Panc1 (cell line): ENCODE measurements around the gene DHRS2. TPM values are rescaled to one million over a fixed set of nuclear protein-coding genes. Genes with fewer than 3 reads are reported as not detected.

ENCODE experiments used
- ATAC-seq: fragments of 200-7000 bp; cut with Tn5 transposase; 2 replicates; pipeline ENCODE4 v1.9.1; 2020; ENCODE audit warnings: mild to moderate bottlenecking, moderate library complexity
- BruUV-seq: library from RNA; stranded (reverse); fragments of 400-500 nt; replicated peaks from 2 replicates; lab custom pipeline; 2021; lab: Mats Ljungman, UMichigan
- CTCF ChIA-PET: fragments of 300-600 bp; sonication (Branson Sonifier 250); formaldehyde crosslinking; loops from one replicate; lab custom pipeline; 2022; ENCODE audit warnings: antibody characterized with exemption; lab: Charles Lee
- POLR2A ChIA-PET: fragments of 300-600 bp; sonication (Branson Sonifier 250); formaldehyde crosslinking; loops from one replicate; lab custom pipeline; 2022; ENCODE audit warnings: antibody characterized with exemption; lab: Charles Lee
- DNase-seq: peaks from one replicate; pipeline ENCODE4 v3.0.0-alpha.2; 2010; ENCODE audit warnings: low read depth, low spot score
- H3K27ac ChIP-seq: 2 replicates; pipeline ENCODE4 v1.5.1; 2011; ENCODE audit warnings: mild to moderate bottlenecking, low read length, inconsistent platforms
- H3K27me3 ChIP-seq: fragments of 200-500 bp; sonication (Bioruptor generic); 2 replicates; pipeline ENCODE4 v1.6.0; 2014; ENCODE audit warnings: low read length, inconsistent platforms; ENCODE audit not compliant: control insufficient read depth, insufficient read depth
- H3K36me3 ChIP-seq: fragments of 200-500 bp; sonication (Bioruptor generic); 2 replicates; pipeline ENCODE4 v1.5.1; 2014; ENCODE audit warnings: inconsistent platforms, mild to moderate bottlenecking, low read length, moderate library complexity; ENCODE audit not compliant: control insufficient read depth, insufficient read depth
- H3K4me1 ChIP-seq: 2 replicates; pipeline ENCODE4 v1.5.1; 2011; ENCODE audit warnings: inconsistent platforms, mild to moderate bottlenecking, low read length, moderate library complexity; ENCODE audit not compliant: control insufficient read depth, insufficient read depth
- H3K4me3 ChIP-seq, 2 experiments: 2 replicates each; pipeline ENCODE4 v1.5.1; 2011 to 2012; ENCODE audit warnings: low read depth in 2 of 2, low read length in 2 of 2, mild to moderate bottlenecking in 2 of 2, inconsistent platforms in 1 of 2, moderate library complexity in 1 of 2
- H3K9me3 ChIP-seq: fragments of 200-500 bp; sonication (Bioruptor generic); 2 replicates; pipeline ENCODE4 v1.5.1; 2014; ENCODE audit warnings: low read depth, mild to moderate bottlenecking, inconsistent platforms, low read length, moderate library complexity; ENCODE audit not compliant: control insufficient read depth, insufficient read depth
- POLR2AphosphoS5 ChIP-seq: IDR thresholded peaks from 2 replicates; pipeline ENCODE4 v1.6.1; 2012; ENCODE audit warnings: mild to moderate bottlenecking, low read depth, low read length, moderate library complexity
- SIN3A ChIP-seq: IDR thresholded peaks from 2 replicates; pipeline ENCODE4 v1.6.1; 2012; ENCODE audit warnings: low read depth, mild to moderate bottlenecking, low read length, moderate library complexity, borderline replicate concordance; ENCODE audit not compliant: insufficient read depth
- TCF7L2 ChIP-seq: IDR thresholded peaks from 2 replicates; pipeline ENCODE4 v1.6.1; 2011; ENCODE audit warnings: mild to moderate bottlenecking, low read depth, low read length, inconsistent platforms
- in situ Hi-C: cut with HindIII; loops from 2 replicates; pipeline ENCODE4 v1.10.0; 2016; ENCODE audit warnings: low sequenced_read_pairs, low pct_unique_long_range_greater_than_20kb
- intact Hi-C: fragments of 100-400 bp; cut with micrococcal nuclease; formaldehyde crosslinking; loops from one replicate; pipeline ENCODE4 v1.10.0; 2022; ENCODE audit not compliant: unreplicated experiment
- total RNA-seq: library from RNA; stranded (reverse); gene quantifications from one replicate; pipeline ENCODE4 v1.2.1, GENCODE V29; 2021; ENCODE audit not compliant: unreplicated experiment
- TF ChIP-seq, protein P1 (sequence below): fragments of 450-650 bp; IDR thresholded peaks from 2 replicates; pipeline ENCODE4 v1.5.1; 2017; ENCODE audit warnings: mild to moderate bottlenecking
- TF ChIP-seq, protein P2 (sequence below), 2 experiments: IDR thresholded peaks; 2 replicates each; pipeline ENCODE4 v1.6.1; 2011 to 2012; ENCODE audit warnings: low read depth in 2 of 2, control low read depth in 1 of 2, low read length in 1 of 2, mild to moderate bottlenecking in 1 of 2, moderate library complexity in 1 of 2; ENCODE audit not compliant: insufficient read depth in 1 of 2

The DHRS2 gene
- total RNA-seq, 1 experiment from 2014 or later = 1.0 TPM

DNA sequence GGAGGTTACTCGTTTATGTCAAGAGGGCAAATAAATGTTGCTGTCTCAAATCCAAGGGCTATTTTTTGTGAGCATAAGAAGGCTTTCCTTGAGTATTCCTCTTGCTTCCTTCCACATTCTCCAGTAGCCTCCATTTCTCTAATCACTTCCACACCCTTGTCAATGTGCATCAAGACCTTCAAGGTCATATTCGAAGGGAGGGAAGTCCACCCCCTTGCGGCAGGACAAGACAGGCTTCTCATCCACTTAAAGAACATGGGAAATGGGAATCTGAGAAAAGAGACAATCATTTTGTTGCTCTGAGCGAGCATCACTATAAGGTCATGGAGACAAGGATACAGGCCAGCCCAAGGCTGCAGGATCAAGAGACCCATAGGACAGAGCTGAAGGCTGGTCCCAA is 13.2 kb upstream of the DHRS2 start:
- ChIA-PET POLR2A (no interaction called here), CTCF (no interaction called here)
- Histone ChIP-seq H3K27ac (no peak overlapping the region), H3K27me3 (no peaks in the 10 kb centered on the region), H3K36me3 (no peaks in the 10 kb centered on the region), H3K4me1 (no peaks in the 10 kb centered on the region), H3K4me3 (no peak overlapping the region), H3K9me3 (peaks cover 15% of the 10 kb centered on the region; the same call in 1 of the 2 replicates)
- intact Hi-C loops (no loop called here), in situ Hi-C loops (no loop called here)
- DNase-seq (no peak), ATAC-seq (no peak)
- BruUV-seq = no TSS peak
- TF ChIP-seq SIN3A = no peak
- TF ChIP-seq, protein P1, sequence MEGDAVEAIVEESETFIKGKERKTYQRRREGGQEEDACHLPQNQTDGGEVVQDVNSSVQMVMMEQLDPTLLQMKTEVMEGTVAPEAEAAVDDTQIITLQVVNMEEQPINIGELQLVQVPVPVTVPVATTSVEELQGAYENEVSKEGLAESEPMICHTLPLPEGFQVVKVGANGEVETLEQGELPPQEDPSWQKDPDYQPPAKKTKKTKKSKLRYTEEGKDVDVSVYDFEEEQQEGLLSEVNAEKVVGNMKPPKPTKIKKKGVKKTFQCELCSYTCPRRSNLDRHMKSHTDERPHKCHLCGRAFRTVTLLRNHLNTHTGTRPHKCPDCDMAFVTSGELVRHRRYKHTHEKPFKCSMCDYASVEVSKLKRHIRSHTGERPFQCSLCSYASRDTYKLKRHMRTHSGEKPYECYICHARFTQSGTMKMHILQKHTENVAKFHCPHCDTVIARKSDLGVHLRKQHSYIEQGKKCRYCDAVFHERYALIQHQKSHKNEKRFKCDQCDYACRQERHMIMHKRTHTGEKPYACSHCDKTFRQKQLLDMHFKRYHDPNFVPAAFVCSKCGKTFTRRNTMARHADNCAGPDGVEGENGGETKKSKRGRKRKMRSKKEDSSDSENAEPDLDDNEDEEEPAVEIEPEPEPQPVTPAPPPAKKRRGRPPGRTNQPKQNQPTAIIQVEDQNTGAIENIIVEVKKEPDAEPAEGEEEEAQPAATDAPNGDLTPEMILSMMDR = no peak
- no peak for TF ChIP-seq POLR2AphosphoS5
- TF ChIP-seq, protein P2, sequence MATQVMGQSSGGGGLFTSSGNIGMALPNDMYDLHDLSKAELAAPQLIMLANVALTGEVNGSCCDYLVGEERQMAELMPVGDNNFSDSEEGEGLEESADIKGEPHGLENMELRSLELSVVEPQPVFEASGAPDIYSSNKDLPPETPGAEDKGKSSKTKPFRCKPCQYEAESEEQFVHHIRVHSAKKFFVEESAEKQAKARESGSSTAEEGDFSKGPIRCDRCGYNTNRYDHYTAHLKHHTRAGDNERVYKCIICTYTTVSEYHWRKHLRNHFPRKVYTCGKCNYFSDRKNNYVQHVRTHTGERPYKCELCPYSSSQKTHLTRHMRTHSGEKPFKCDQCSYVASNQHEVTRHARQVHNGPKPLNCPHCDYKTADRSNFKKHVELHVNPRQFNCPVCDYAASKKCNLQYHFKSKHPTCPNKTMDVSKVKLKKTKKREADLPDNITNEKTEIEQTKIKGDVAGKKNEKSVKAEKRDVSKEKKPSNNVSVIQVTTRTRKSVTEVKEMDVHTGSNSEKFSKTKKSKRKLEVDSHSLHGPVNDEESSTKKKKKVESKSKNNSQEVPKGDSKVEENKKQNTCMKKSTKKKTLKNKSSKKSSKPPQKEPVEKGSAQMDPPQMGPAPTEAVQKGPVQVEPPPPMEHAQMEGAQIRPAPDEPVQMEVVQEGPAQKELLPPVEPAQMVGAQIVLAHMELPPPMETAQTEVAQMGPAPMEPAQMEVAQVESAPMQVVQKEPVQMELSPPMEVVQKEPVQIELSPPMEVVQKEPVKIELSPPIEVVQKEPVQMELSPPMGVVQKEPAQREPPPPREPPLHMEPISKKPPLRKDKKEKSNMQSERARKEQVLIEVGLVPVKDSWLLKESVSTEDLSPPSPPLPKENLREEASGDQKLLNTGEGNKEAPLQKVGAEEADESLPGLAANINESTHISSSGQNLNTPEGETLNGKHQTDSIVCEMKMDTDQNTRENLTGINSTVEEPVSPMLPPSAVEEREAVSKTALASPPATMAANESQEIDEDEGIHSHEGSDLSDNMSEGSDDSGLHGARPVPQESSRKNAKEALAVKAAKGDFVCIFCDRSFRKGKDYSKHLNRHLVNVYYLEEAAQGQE (IDR thresholded peaks at IDR 0.05; ENCODE audit: insufficient read depth in 1 of 2, low read depth in 2 of 2, low read length in 1 of 2) = no peak
- TF ChIP-seq TCF7L2 = no peak

GRCh38 chr14:23623962-23624361 is 12.2 kb upstream of the DHRS2 start:
- Histone ChIP-seq H3K9me3 (peaks cover 15% of the 10 kb centered on the region; the same call in 1 of the 2 replicates), H3K27ac (no peak overlapping the region), H3K4me1 (no peaks in the 10 kb centered on the region), H3K4me3 (no peak overlapping the region), H3K36me3 (no peaks in the 10 kb centered on the region), H3K27me3 (no peaks in the 10 kb centered on the region)
- in situ Hi-C loops = no loop called here
- ChIA-PET CTCF (no interaction called here), POLR2A (no interaction called here)
- DNase-seq (no peak), ATAC-seq (no peak)
- no TSS peak for BruUV-seq
- intact Hi-C loops = no loop called here
- TF ChIP-seq, protein P1 = no peak
- no peak for TF ChIP-seq SIN3A
- TF ChIP-seq POLR2AphosphoS5 = no peak
- TF ChIP-seq TCF7L2 = no peak
- TF ChIP-seq, protein P2 (IDR thresholded peaks at IDR 0.05; ENCODE audit: insufficient read depth in 1 of 2, low read depth in 2 of 2, low read length in 1 of 2) = no peak
